SK-N-SH treated with all-trans-retinoic acid at 6 μM for 48 hours (cell line): ENCODE data around the gene CCDC14.

ENCODE experiments used
- ARNTL ChIP-seq: fragments of 450-650 bp; formaldehyde crosslinking; IDR thresholded peaks from 2 replicates; pipeline ENCODE4 v1.5.0; 2020; ENCODE audit warnings: low read depth, mild to moderate bottlenecking, moderate library complexity, borderline replicate concordance
- BACH2 ChIP-seq: fragments of 250-450 bp; sonication (Bioruptor Pico); IDR thresholded peaks from 2 replicates; pipeline ENCODE4 v1.9.0; 2021; ENCODE audit warnings: mild to moderate bottlenecking, borderline replicate concordance
- ISL1 ChIP-seq: fragments of 250-450 bp; sonication (Bioruptor Pico); IDR thresholded peaks from 2 replicates; pipeline ENCODE4 v2.1.2; 2022; ENCODE audit warnings: mild to moderate bottlenecking, moderate library complexity
- OSR1 ChIP-seq: fragments of 250-450 bp; sonication (Bioruptor Pico); IDR thresholded peaks from 2 replicates; pipeline ENCODE4 v1.8.0; 2022; ENCODE audit warnings: moderate library complexity, mild to moderate bottlenecking, inconsistent platforms
- RARB ChIP-seq: fragments of 250-450 bp; sonication (Bioruptor Pico); IDR thresholded peaks from 2 replicates; pipeline ENCODE4 v1.8.0; 2021; ENCODE audit warnings: mild to moderate bottlenecking, moderate library complexity
- SNAI2 ChIP-seq: fragments of 250-450 bp; sonication (Bioruptor Pico); IDR thresholded peaks from 2 replicates; pipeline ENCODE4 v1.5.0; 2020; ENCODE audit warnings: mild to moderate bottlenecking, moderate library complexity
- TCF4 ChIP-seq: fragments of 250-450 bp; sonication (Bioruptor Pico); IDR thresholded peaks from 2 replicates; pipeline ENCODE4 v1.8.0; 2021; ENCODE audit warnings: mild to moderate bottlenecking, moderate library complexity, borderline replicate concordance
- TOX ChIP-seq: fragments of 250-450 bp; sonication (Bioruptor Pico); IDR thresholded peaks from 2 replicates; pipeline ENCODE4 v1.8.0; 2021; ENCODE audit warnings: mild to moderate bottlenecking, moderate library complexity, borderline replicate concordance
- ZC3H10 ChIP-seq: fragments of 250-450 bp; sonication (Bioruptor Pico); IDR thresholded peaks from 2 replicates; pipeline ENCODE4 v1.5.1; 2021; ENCODE audit warnings: mild to moderate bottlenecking, moderate library complexity
- ZFP3 ChIP-seq: fragments of 250-450 bp; sonication (Bioruptor Pico); IDR thresholded peaks from 2 replicates; pipeline ENCODE4 v1.5.0; 2020; ENCODE audit warnings: mild to moderate bottlenecking, moderate library complexity
- ZFP30 ChIP-seq: fragments of 450-650 bp; formaldehyde crosslinking; IDR thresholded peaks from 2 replicates; pipeline ENCODE4 v1.5.0; 2022; ENCODE audit warnings: mild to moderate bottlenecking, moderate library complexity
- ZNF70 ChIP-seq: fragments of 450-650 bp; formaldehyde crosslinking; IDR thresholded peaks from 2 replicates; pipeline ENCODE4 v1.5.0; 2020; ENCODE audit warnings: mild to moderate bottlenecking, moderate library complexity
- TF ChIP-seq, protein P1 (sequence below): fragments of 250-450 bp; sonication (Bioruptor Pico); IDR thresholded peaks from 2 replicates; pipeline ENCODE4 v1.8.0; 2020; ENCODE audit warnings: mild to moderate bottlenecking, moderate library complexity, borderline replicate concordance

- TF ChIP-seq ARNTL, result no peak
- TF ChIP-seq ZFP3 (CRISPR knock-in tag), result no peak
- TF ChIP-seq TCF4 (CRISPR knock-in tag), result no peak
- TF ChIP-seq TOX (CRISPR knock-in tag), result no peak
- no peak for TF ChIP-seq ZC3H10
- no peak for TF ChIP-seq RARB
- TF ChIP-seq BACH2, result no peak
- TF ChIP-seq ZFP30 (CRISPR knock-in tag), result no peak
- no peak for TF ChIP-seq ISL1
- no peak for TF ChIP-seq ZNF70 (CRISPR knock-in tag)
- TF ChIP-seq OSR1 (CRISPR knock-in tag), result no peak
- TF ChIP-seq, protein P1, sequence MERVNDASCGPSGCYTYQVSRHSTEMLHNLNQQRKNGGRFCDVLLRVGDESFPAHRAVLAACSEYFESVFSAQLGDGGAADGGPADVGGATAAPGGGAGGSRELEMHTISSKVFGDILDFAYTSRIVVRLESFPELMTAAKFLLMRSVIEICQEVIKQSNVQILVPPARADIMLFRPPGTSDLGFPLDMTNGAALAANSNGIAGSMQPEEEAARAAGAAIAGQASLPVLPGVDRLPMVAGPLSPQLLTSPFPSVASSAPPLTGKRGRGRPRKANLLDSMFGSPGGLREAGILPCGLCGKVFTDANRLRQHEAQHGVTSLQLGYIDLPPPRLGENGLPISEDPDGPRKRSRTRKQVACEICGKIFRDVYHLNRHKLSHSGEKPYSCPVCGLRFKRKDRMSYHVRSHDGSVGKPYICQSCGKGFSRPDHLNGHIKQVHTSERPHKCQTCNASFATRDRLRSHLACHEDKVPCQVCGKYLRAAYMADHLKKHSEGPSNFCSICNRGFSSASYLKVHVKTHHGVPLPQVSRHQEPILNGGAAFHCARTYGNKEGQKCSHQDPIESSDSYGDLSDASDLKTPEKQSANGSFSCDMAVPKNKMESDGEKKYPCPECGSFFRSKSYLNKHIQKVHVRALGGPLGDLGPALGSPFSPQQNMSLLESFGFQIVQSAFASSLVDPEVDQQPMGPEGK (CRISPR knock-in tag), result no peak
- TF ChIP-seq SNAI2 (CRISPR knock-in tag), result no peak
These were observed 53.3 kb downstream of the CCDC14 start for GRCh38 chr3:123907720-123908119.
